Endothelial cell of umbilical vein (primary cell): ENCODE data around the gene SPSB1. TPM values are rescaled to one million over a fixed set of nuclear protein-coding genes. Genes with fewer than 3 reads are reported as not detected.

Source experiments
- BruUV-seq: library from RNA; stranded (reverse); fragments of 400-500 nt; replicated peaks from 2 replicates; lab custom pipeline; 2021; lab: Mats Ljungman, UMichigan
- CTCF ChIA-PET: fragments of 300-600, 350-600 bp; sonication (Branson Sonifier 250); formaldehyde crosslinking; loops from one replicate; lab custom pipeline; 2021; ENCODE audit warnings: antibody characterized with exemption, inconsistent platforms; lab: Charles Lee
- POLR2A ChIA-PET: fragments of 300-600, 350-600 bp; sonication (Branson Sonifier 250); formaldehyde crosslinking; loops from one replicate; lab custom pipeline; 2021; ENCODE audit warnings: antibody characterized with exemption, inconsistent platforms; lab: Charles Lee
- DNase-seq: peaks from one replicate; pipeline ENCODE4 v3.0.0-alpha.2; 2011; ENCODE audit warnings: low read depth, low spot score
- FAIRE-seq: peaks from 2 replicates; lab custom pipeline; 2011; peaks lifted over from hg19 to GRCh38; lab: Jason Lieb, UNC
- H2AFZ ChIP-seq: 2 replicates; pipeline ENCODE4 v1.6.0; 2012; ENCODE audit warnings: low read depth, low read length, control low read depth, inconsistent platforms
- H3K27ac ChIP-seq: 2 replicates; pipeline ENCODE4 v1.5.1; 2011; ENCODE audit warnings: low read depth, mild to moderate bottlenecking, control low read depth, low read length, moderate library complexity; ENCODE audit not compliant: insufficient read depth
- H3K27me3 ChIP-seq, 2 experiments: 2 replicates each; pipeline versions ENCODE4 v1.6.0 to v1.6.1; 2011; ENCODE audit warnings: low read length in 2 of 2, mixed read lengths in 1 of 2; ENCODE audit not compliant: control insufficient read depth in 2 of 2, insufficient read depth in 2 of 2
- H3K36me3 ChIP-seq, 2 experiments: 2 replicates in 1 of 2; 3 replicates in 1 of 2; pipeline ENCODE4 v1.5.1; 2011; ENCODE audit warnings: low read length in 2 of 2, mild to moderate bottlenecking in 1 of 2, moderate library complexity in 1 of 2; ENCODE audit not compliant: control insufficient read depth in 2 of 2, insufficient read depth in 2 of 2; ENCODE audit errors: extremely low read depth in 1 of 2
- H3K4me1 ChIP-seq: 3 replicates; pipeline ENCODE4 v1.5.1; 2011; ENCODE audit warnings: mild to moderate bottlenecking, low read length; ENCODE audit not compliant: control insufficient read depth, insufficient read depth; ENCODE audit errors: extremely low read depth
- H3K4me2 ChIP-seq: 2 replicates; pipeline ENCODE4 v1.6.1; 2011; ENCODE audit warnings: low read length, control low read depth, mixed read lengths; ENCODE audit not compliant: insufficient read depth
- H3K4me3 ChIP-seq, 3 experiments: fragments of 200-600 bp in 1 of 3; sonication (generic), shearing (Covaris generic) in 1 of 3; replicated peaks in 1 of 3; 2 replicates each; pipeline ENCODE4 v1.5.1; 2011 to 2016; ENCODE audit warnings: control low read depth in 3 of 3, low read length in 3 of 3, mild to moderate bottlenecking in 2 of 3, inconsistent platforms in 1 of 3, low read depth in 1 of 3, moderate library complexity in 1 of 3; ENCODE audit not compliant: insufficient read depth in 1 of 3
- H3K79me2 ChIP-seq: 2 replicates; pipeline ENCODE4 v1.6.0; 2012; ENCODE audit warnings: low read length, inconsistent platforms; ENCODE audit not compliant: control insufficient read depth, insufficient read depth
- H3K9ac ChIP-seq: replicated peaks from 2 replicates; pipeline ENCODE3; 2011; ENCODE audit warnings: low read length, control low read depth; ENCODE audit not compliant: insufficient read depth; ENCODE audit errors: extremely low read depth
- H3K9me1 ChIP-seq: replicated peaks from 3 replicates; pipeline ENCODE4 v1.6.0; 2011; ENCODE audit warnings: mild to moderate bottlenecking, low read length; ENCODE audit not compliant: control insufficient read depth, insufficient read depth; ENCODE audit errors: extremely low read depth
- H3K9me3 ChIP-seq: replicated peaks from 2 replicates; pipeline ENCODE4 v1.5.1; 2012; ENCODE audit warnings: low read length, inconsistent platforms; ENCODE audit not compliant: control insufficient read depth, insufficient read depth
- H4K20me1 ChIP-seq: replicated peaks from 2 replicates; pipeline ENCODE3; 2011; ENCODE audit warnings: mild to moderate bottlenecking, low read length; ENCODE audit not compliant: control insufficient read depth, insufficient read depth; ENCODE audit errors: extremely low read depth
- CTCF ChIP-seq, 2 donors: IDR thresholded peaks; 1 replicate in 1 of 2; 2 replicates in 1 of 2; pipeline ENCODE4 v1.5.1; 2011; ENCODE audit warnings: low read length in 2 of 2, mild to moderate bottlenecking in 2 of 2, moderate library complexity in 2 of 2, control low read depth in 1 of 2, inconsistent platforms in 1 of 2, low read depth in 1 of 2; ENCODE audit not compliant: insufficient read depth in 1 of 2; ENCODE audit errors: extremely low read depth in 1 of 2
- EZH2 ChIP-seq: IDR thresholded peaks from 2 replicates; pipeline ENCODE4 v1.6.1; 2012; ENCODE audit warnings: borderline replicate concordance, low read depth, mild to moderate bottlenecking, moderate library complexity, low read length, inconsistent platforms; ENCODE audit not compliant: severe bottlenecking
- FOS ChIP-seq: IDR thresholded peaks from 2 replicates; pipeline ENCODE4 v1.6.1; 2011; ENCODE audit warnings: mild to moderate bottlenecking, low read length, moderate library complexity, borderline replicate concordance; ENCODE audit not compliant: insufficient read depth
- GATA2 ChIP-seq: IDR thresholded peaks from 2 replicates; pipeline ENCODE4 v1.7.0; 2011; ENCODE audit warnings: low read depth, mild to moderate bottlenecking, moderate library complexity, mixed read lengths, low read length; ENCODE audit not compliant: insufficient read length, insufficient read depth
- JUN ChIP-seq: IDR thresholded peaks from 2 replicates; pipeline ENCODE4 v1.6.1; 2011; ENCODE audit warnings: borderline replicate concordance, low read depth; ENCODE audit not compliant: insufficient read length, insufficient read depth
- MAX ChIP-seq: IDR thresholded peaks from 2 replicates; pipeline ENCODE4 v1.6.1; 2011; ENCODE audit not compliant: insufficient read depth, insufficient read length
- MYC ChIP-seq: IDR thresholded peaks from one replicate; pipeline ENCODE4 v1.6.1; 2011; ENCODE audit warnings: mild to moderate bottlenecking, low read depth, low read length
- POLR2A ChIP-seq: IDR thresholded peaks from 2 replicates; pipeline ENCODE4 v1.6.1; 2012; ENCODE audit warnings: low read depth, mild to moderate bottlenecking, control low read depth, low read length
- POLR2AphosphoS5 ChIP-seq: IDR thresholded peaks from 2 replicates; pipeline ENCODE4 v1.6.1; 2012; ENCODE audit warnings: low read depth, mild to moderate bottlenecking, control low read depth, low read length, moderate library complexity; ENCODE audit not compliant: insufficient read depth
- dilution Hi-C: fragments of 300-500 bp; cut with MboI; formaldehyde crosslinking; loops from one replicate; pipeline ENCODE4 v1.15.0; 2019; ENCODE audit warnings: low sequenced_read_pairs; ENCODE audit not compliant: extremely low pct_ligation_motif_present
- intact Hi-C: fragments of 100-400 bp; cut with micrococcal nuclease; formaldehyde crosslinking; loops from one replicate; pipeline ENCODE4 v1.10.0; 2022
- polyA plus RNA-seq, 4 experiments: library from polyadenylated mRNA; depleted of rRNA in 3 of 4; stranded (reverse) in 3 of 4; unstranded in 1 of 4; fragments of >200 nt; gene quantifications; 2 replicates each; pipeline versions ENCODE4 v1.2.1 to v1.2.3, GENCODE V29; 2011 to 2012; ENCODE audit warnings: missing spikeins in 1 of 4
- total RNA-seq: library from RNA; stranded (reverse); gene quantifications from 2 replicates; pipeline ENCODE4 v1.2.3, GENCODE V29; 2021

SPSB1 gene
- total and polyA plus RNA-seq, 2 donors (not counting 3 experiments of a cell fraction or from before 2014, with no cell fraction given): 41.9 to 61.2 TPM

- intact Hi-C loops (no loop called here), dilution Hi-C loops (no loop called here)
- ChIA-PET CTCF (interaction anchor here (0.7 to 4.4 kb wide), 8 partner anchors 11 to 322 kb away, joined by 3 to 44 read pairs (median 4); partner anchors contain the start of gene H6PD), POLR2A (no interaction called here)
- DNase-seq (no peak), FAIRE-seq (no peak)
- peaks cover 0 to 9% of the 10 kb centered on the region in 2 experiments for H3K36me3 ChIP-seq
- BruUV-seq: no TSS peak
- H3K4me1 ChIP-seq: no peaks in the 10 kb centered on the region
- no peaks in the 10 kb centered on the region for H4K20me1 ChIP-seq
- no peaks in the 10 kb centered on the region for H3K79me2 ChIP-seq
- TF ChIP-seq MAX (no peak), POLR2AphosphoS5 (no peak), GATA2 (no peak), CTCF (IDR thresholded peaks at IDR 0.05; ENCODE audit: extremely low read depth in 1 of 2, insufficient read depth in 1 of 2, low read depth in 1 of 2, low read length in 2 of 2) (no peak), POLR2A (no peak), JUN (no peak), MYC (no peak), EZH2 (no peak), FOS (no peak)
- H3K4me3 ChIP-seq: no peak overlapping the region
- no peak overlapping the region for H2AFZ ChIP-seq
- H3K9ac ChIP-seq: no peak overlapping the region
- H3K4me2 ChIP-seq: no peak overlapping the region
- H3K9me3 ChIP-seq: no peaks in the 10 kb centered on the region
- H3K27ac ChIP-seq: no peak overlapping the region
- no peaks in the 10 kb centered on the region for H3K27me3 ChIP-seq
- no peaks in the 10 kb centered on the region for H3K9me1 ChIP-seq
These were observed 41.2 kb upstream of the SPSB1 start for GRCh38 chr1:9251501-9251900.
